GM12878 (cell line): ENCODE data around the gene LRP5. TPM values are rescaled to one million over a fixed set of nuclear protein-coding genes. Genes with fewer than 3 reads are reported as not detected.

ENCODE experiments used
- ATAC-seq: fragments of 200-7000 bp; cut with Tn5 transposase; 3 replicates; pipeline ENCODE4 v1.9.1; 2020; ENCODE audit warnings: mild to moderate bottlenecking, moderate library complexity
- BruUV-seq: library from RNA; stranded (reverse); fragments of 400-500 nt; replicated peaks from 2 replicates; lab custom pipeline; 2021; lab: Mats Ljungman, UMichigan
- CTCF ChIA-PET: fragments of 300-600 bp; sonication (Branson Sonifier 250); formaldehyde crosslinking; extraction: SDS; loops from one replicate; lab custom pipeline; 2021; ENCODE audit warnings: inconsistent platforms; lab: Yijun Ruan, JAX
- POLR2A ChIA-PET: fragments of 350-600 bp; formaldehyde crosslinking; extraction: SDS; loops from one replicate; lab custom pipeline; 2021; ENCODE audit warnings: inconsistent platforms; lab: Charles Lee
- RAD21 ChIA-PET: fragments of 300-600 bp; sonication (Branson Sonifier 250); formaldehyde crosslinking; loops from one replicate; lab custom pipeline; 2023; ENCODE audit warnings: antibody characterized with exemption; ENCODE audit not compliant: unreplicated experiment; lab: Charles Lee
- SMC1A ChIA-PET: fragments of 300-600 bp; sonication (Branson Sonifier 250); formaldehyde crosslinking; loops from one replicate; lab custom pipeline; 2023; ENCODE audit not compliant: unreplicated experiment, uncharacterized antibody; lab: Charles Lee
- DNase-seq: peaks from one replicate; pipeline ENCODE4 v3.0.0-alpha.2; 2011; ENCODE audit warnings: low read depth, low spot score
- FAIRE-seq: peaks from 3 replicates; lab custom pipeline; 2011; peaks lifted over from hg19 to GRCh38; lab: Jason Lieb, UNC
- H2AFZ ChIP-seq: 2 replicates; pipeline ENCODE4 v1.6.0; 2011; ENCODE audit warnings: low read depth, low read length, control low read depth; ENCODE audit not compliant: control insufficient read depth
- H3K27ac ChIP-seq: 2 replicates; pipeline ENCODE4 v1.5.1; 2011; ENCODE audit warnings: control low read depth; ENCODE audit not compliant: control insufficient read depth, insufficient read depth
- H3K27me3 ChIP-seq, 2 experiments: replicated peaks in 1 of 2; 2 replicates each; pipeline versions ENCODE4 v1.6.0 to v1.6.1; 2011; ENCODE audit warnings: low read length in 1 of 2; ENCODE audit not compliant: control insufficient read depth in 2 of 2, insufficient read depth in 2 of 2
- H3K36me3 ChIP-seq, 2 experiments: 2 replicates each; pipeline ENCODE4 v1.5.1; 2011; ENCODE audit warnings: low read length in 1 of 2; ENCODE audit not compliant: control insufficient read depth in 2 of 2, insufficient read depth in 2 of 2
- H3K4me1 ChIP-seq: 2 replicates; pipeline ENCODE4 v1.6.1; 2011; ENCODE audit warnings: mild to moderate bottlenecking, low read length, moderate library complexity, mixed read lengths; ENCODE audit not compliant: control insufficient read depth, insufficient read depth
- H3K4me2 ChIP-seq: 2 replicates; pipeline ENCODE4 v1.6.0; 2011; ENCODE audit warnings: control low read depth; ENCODE audit not compliant: control insufficient read depth, insufficient read depth
- H3K4me3 ChIP-seq: fragments of 200-600 bp; sonication (generic); 2 replicates; pipeline ENCODE4 v1.5.1; 2016
- H3K79me2 ChIP-seq: 2 replicates; pipeline ENCODE4 v1.6.0; 2011; ENCODE audit warnings: low read length; ENCODE audit not compliant: control insufficient read depth, insufficient read depth
- H3K9ac ChIP-seq: 2 replicates; pipeline ENCODE4 v1.8.0; 2011; ENCODE audit warnings: low read length, control low read depth, mixed read lengths; ENCODE audit not compliant: control insufficient read depth, insufficient read depth
- H3K9me3 ChIP-seq: replicated peaks from 3 replicates; pipeline ENCODE4 v1.5.1; 2011; ENCODE audit warnings: mild to moderate bottlenecking, low read length; ENCODE audit not compliant: control insufficient read depth, insufficient read depth
- H4K20me1 ChIP-seq: 2 replicates; pipeline ENCODE4 v1.6.0; 2011; ENCODE audit not compliant: control insufficient read depth, insufficient read depth
- CHD1 ChIP-seq: IDR thresholded peaks from 2 replicates; pipeline ENCODE4 v1.6.1; 2012; ENCODE audit warnings: low read depth, low read length, improper control_type of control experiment
- ESRRA ChIP-seq: IDR thresholded peaks from 2 replicates; pipeline ENCODE4 v1.6.1; 2012; ENCODE audit warnings: mild to moderate bottlenecking, low read length, improper control_type of control experiment
- FOS ChIP-seq: IDR thresholded peaks from 3 replicates; pipeline ENCODE4 v1.6.1; 2011; ENCODE audit warnings: borderline replicate concordance; ENCODE audit not compliant: insufficient read length; ENCODE audit errors: extremely low read depth
- HDAC6 ChIP-seq: fragments of 200-600 bp; sonication (generic); IDR thresholded peaks from one replicate; pipeline ENCODE4 v1.8.0; 2017; ENCODE audit warnings: antibody characterized with exemption; ENCODE audit not compliant: unreplicated experiment
- RAD51 ChIP-seq: fragments of 450-650 bp; IDR thresholded peaks from 2 replicates; pipeline ENCODE4 v1.6.1; 2016; ENCODE audit warnings: moderate library complexity, mild to moderate bottlenecking, inconsistent platforms
- SMAD5 ChIP-seq: IDR thresholded peaks from 2 replicates; pipeline ENCODE4 v1.6.1; 2016; ENCODE audit warnings: antibody characterized with exemption, low read depth
- SMARCA5 ChIP-seq: fragments of 450-650 bp; IDR thresholded peaks from 2 replicates; pipeline ENCODE4 v1.6.1; 2017; ENCODE audit warnings: mild to moderate bottlenecking
- SREBF2 ChIP-seq: IDR thresholded peaks from 2 replicates; pipeline ENCODE4 v1.6.1; 2012; ENCODE audit warnings: mild to moderate bottlenecking, low read length
- SUZ12 ChIP-seq: fragments of 200-600 bp; sonication (generic); IDR thresholded peaks from one replicate; pipeline ENCODE4 v1.6.1; 2018; ENCODE audit warnings: antibody characterized with exemption, mild to moderate bottlenecking; ENCODE audit not compliant: unreplicated experiment
- TCF7 ChIP-seq: IDR thresholded peaks from 2 replicates; pipeline ENCODE4 v1.6.1; 2014; ENCODE audit warnings: antibody characterized with exemption, borderline replicate concordance
- WGBS: methylation state at CpG from one replicate; pipeline ENCODE4 v1.1.6; 2016; ENCODE audit warnings: low lambda C conversion rate; ENCODE audit not compliant: insufficient replicate concordance, insufficient coverage; ENCODE audit errors: missing lambda C conversion rate; 5-methylcytosine and 5-hydroxymethylcytosine counted together
- in situ Hi-C: fragments of 300-500 bp; cut with MboI; formaldehyde crosslinking; loops from 9 replicates; pipeline ENCODE4 v1.14.3; 2018; ENCODE audit warnings: mixed read lengths
- intact Hi-C: fragments of 100-400 bp; cut with micrococcal nuclease; formaldehyde crosslinking; loops from one replicate; pipeline ENCODE4 v1.14.2; 2022; ENCODE audit not compliant: unreplicated experiment
- polyA plus RNA-seq, 11 experiments: library from polyadenylated mRNA; depleted of rRNA in 4 of 11; unstranded in 6 of 11; stranded (reverse) in 5 of 11; fragments of >200 nt; fragmentation: Nextera tagmentation in 4 of 11; fragmentation: Illumina TruSeq in 1 of 11; extraction: Ambion mirVana in 4 of 11; extraction: Trizol in 1 of 11; gene quantifications; 1 replicate in 1 of 11; 2 replicates in 10 of 11; pipeline versions ENCODE4 v1.2.1 to v1.2.3, GENCODE V29; 2011 to 2016; ENCODE audit warnings: inconsistent platforms in 2 of 11, missing spikeins in 2 of 11, low read depth in 1 of 11
- total RNA-seq, 4 experiments: library from RNA; depleted of rRNA in 3 of 4; stranded (reverse); fragments of >200 nt in 3 of 4; fragmentation: Illumina TruSeq in 1 of 4; extraction: Trizol in 1 of 4; gene quantifications; 2 replicates each; pipeline versions ENCODE4 v1.2.1 to v1.2.3, GENCODE V29; 2013 to 2021
- TF ChIP-seq, protein P1 (sequence below): fragments of 450-650 bp; IDR thresholded peaks from 2 replicates; pipeline ENCODE4 v1.6.1; 2018; ENCODE audit warnings: borderline replicate concordance, mild to moderate bottlenecking; ENCODE audit not compliant: partially characterized antibody
- TF ChIP-seq, protein P2 (sequence below): fragments of 150-350 bp; IDR thresholded peaks from 2 replicates; pipeline ENCODE4 v1.6.1; 2014; ENCODE audit warnings: mild to moderate bottlenecking, low read depth, low read length
- TF ChIP-seq, protein P3 (sequence below): fragments of 450-650 bp; IDR thresholded peaks from 2 replicates; pipeline ENCODE4 v1.6.1; 2018; ENCODE audit warnings: mild to moderate bottlenecking, low read depth, moderate library complexity; ENCODE audit not compliant: partially characterized antibody

Gene LRP5
- total and polyA plus RNA-seq, 10 of the 15 experiments (the other 5 are each of a cell fraction or from before 2014, with no cell fraction given) = 0.37 to 34.0 (median 6.6) TPM

- TF ChIP-seq HDAC6 (no peak), FOS (no peak), SMARCA5 (no peak), TCF7 (no peak)
- TF ChIP-seq, protein P1, sequence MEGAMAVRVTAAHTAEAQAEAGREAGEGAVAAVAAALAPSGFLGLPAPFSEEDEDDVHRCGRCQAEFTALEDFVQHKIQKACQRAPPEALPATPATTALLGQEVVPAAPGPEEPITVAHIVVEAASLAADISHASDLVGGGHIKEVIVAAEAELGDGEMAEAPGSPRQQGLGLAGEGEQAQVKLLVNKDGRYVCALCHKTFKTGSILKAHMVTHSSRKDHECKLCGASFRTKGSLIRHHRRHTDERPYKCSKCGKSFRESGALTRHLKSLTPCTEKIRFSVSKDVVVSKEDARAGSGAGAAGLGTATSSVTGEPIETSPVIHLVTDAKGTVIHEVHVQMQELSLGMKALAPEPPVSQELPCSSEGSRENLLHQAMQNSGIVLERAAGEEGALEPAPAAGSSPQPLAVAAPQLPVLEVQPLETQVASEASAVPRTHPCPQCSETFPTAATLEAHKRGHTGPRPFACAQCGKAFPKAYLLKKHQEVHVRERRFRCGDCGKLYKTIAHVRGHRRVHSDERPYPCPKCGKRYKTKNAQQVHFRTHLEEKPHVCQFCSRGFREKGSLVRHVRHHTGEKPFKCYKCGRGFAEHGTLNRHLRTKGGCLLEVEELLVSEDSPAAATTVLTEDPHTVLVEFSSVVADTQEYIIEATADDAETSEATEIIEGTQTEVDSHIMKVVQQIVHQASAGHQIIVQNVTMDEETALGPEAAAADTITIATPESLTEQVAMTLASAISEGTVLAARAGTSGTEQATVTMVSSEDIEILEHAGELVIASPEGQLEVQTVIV = no peak
- TF ChIP-seq, protein P2, sequence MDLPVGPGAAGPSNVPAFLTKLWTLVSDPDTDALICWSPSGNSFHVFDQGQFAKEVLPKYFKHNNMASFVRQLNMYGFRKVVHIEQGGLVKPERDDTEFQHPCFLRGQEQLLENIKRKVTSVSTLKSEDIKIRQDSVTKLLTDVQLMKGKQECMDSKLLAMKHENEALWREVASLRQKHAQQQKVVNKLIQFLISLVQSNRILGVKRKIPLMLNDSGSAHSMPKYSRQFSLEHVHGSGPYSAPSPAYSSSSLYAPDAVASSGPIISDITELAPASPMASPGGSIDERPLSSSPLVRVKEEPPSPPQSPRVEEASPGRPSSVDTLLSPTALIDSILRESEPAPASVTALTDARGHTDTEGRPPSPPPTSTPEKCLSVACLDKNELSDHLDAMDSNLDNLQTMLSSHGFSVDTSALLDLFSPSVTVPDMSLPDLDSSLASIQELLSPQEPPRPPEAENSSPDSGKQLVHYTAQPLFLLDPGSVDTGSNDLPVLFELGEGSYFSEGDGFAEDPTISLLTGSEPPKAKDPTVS = no peak
Measured at GRCh38 chr11:68374531-68374930, 62.1 kb downstream of the LRP5 start (continued).

- DNase-seq (no peak), ATAC-seq (no peak), FAIRE-seq (no peak)
- ChIA-PET CTCF (no interaction called here), POLR2A (interaction anchor here (0.6 kb wide), 1 partner anchor 164 kb away, joined by 3 read pairs; no protein-coding TSS in a partner anchor), SMC1A (no interaction called here), RAD21 (no interaction called here)
- H3K4me2 ChIP-seq = no peak overlapping the region
- BruUV-seq = no TSS peak
- no peaks in the 10 kb centered on the region for H3K9me3 ChIP-seq
- peaks cover 0 to 2% of the 10 kb centered on the region in 2 experiments; a peak in 2 of 4 replicates for H3K36me3 ChIP-seq
- intact Hi-C loops (no loop called here), in situ Hi-C loops (no loop called here)
- H3K27me3 ChIP-seq = no peaks in the 10 kb centered on the region
- H3K27ac ChIP-seq = no peak overlapping the region
- 77% methylated on average over 13 of the region's 13 CpGs for WGBS
- no peak overlapping the region for H3K4me3 ChIP-seq
- no peak overlapping the region for H2AFZ ChIP-seq
- no peak overlapping the region for H3K9ac ChIP-seq
- peaks cover 31% of the 10 kb centered on the region for H3K4me1 ChIP-seq
- peaks cover 2% of the 10 kb centered on the region for H3K79me2 ChIP-seq
- TF ChIP-seq, protein P2 = no peak
- TF ChIP-seq SMAD5 (no peak), ESRRA (no peak), SUZ12 (no peak), RAD51 (no peak), SREBF2 (no peak), CHD1 (no peak)
- TF ChIP-seq, protein P3, sequence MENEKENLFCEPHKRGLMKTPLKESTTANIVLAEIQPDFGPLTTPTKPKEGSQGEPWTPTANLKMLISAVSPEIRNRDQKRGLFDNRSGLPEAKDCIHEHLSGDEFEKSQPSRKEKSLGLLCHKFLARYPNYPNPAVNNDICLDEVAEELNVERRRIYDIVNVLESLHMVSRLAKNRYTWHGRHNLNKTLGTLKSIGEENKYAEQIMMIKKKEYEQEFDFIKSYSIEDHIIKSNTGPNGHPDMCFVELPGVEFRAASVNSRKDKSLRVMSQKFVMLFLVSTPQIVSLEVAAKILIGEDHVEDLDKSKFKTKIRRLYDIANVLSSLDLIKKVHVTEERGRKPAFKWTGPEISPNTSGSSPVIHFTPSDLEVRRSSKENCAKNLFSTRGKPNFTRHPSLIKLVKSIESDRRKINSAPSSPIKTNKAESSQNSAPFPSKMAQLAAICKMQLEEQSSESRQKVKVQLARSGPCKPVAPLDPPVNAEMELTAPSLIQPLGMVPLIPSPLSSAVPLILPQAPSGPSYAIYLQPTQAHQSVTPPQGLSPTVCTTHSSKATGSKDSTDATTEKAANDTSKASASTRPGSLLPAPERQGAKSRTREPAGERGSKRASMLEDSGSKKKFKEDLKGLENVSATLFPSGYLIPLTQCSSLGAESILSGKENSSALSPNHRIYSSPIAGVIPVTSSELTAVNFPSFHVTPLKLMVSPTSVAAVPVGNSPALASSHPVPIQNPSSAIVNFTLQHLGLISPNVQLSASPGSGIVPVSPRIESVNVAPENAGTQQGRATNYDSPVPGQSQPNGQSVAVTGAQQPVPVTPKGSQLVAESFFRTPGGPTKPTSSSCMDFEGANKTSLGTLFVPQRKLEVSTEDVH = no peak
- no peaks in the 10 kb centered on the region for H4K20me1 ChIP-seq
Measured at GRCh38 chr11:68375337-68375736, 62.9 kb downstream of the LRP5 start.
